ENCODE data around the gene FLNB. TPM values are rescaled to one million over a fixed set of nuclear protein-coding genes. Genes with fewer than 3 reads are reported as not detected.

FLNB gene
- total RNA-seq, 4 donors from 2014 or later, result 60.2 to 138 (median 96.2) TPM

GRCh38 chr3:58011580-58011979 lies 3.4 kb downstream of the FLNB start:
- H3K4me3 ChIP-seq, result peak overlapping the region in 1 of 2 donors; percentile 65
- no peak for ATAC-seq
- no peaks in the 10 kb centered on the region for H3K9me3 ChIP-seq
- no peaks in the 10 kb centered on the region for H3K36me3 ChIP-seq
- peak overlapping the region; percentile 52 to 87 (median 84) for H3K27ac ChIP-seq
- TF ChIP-seq, protein P1, sequence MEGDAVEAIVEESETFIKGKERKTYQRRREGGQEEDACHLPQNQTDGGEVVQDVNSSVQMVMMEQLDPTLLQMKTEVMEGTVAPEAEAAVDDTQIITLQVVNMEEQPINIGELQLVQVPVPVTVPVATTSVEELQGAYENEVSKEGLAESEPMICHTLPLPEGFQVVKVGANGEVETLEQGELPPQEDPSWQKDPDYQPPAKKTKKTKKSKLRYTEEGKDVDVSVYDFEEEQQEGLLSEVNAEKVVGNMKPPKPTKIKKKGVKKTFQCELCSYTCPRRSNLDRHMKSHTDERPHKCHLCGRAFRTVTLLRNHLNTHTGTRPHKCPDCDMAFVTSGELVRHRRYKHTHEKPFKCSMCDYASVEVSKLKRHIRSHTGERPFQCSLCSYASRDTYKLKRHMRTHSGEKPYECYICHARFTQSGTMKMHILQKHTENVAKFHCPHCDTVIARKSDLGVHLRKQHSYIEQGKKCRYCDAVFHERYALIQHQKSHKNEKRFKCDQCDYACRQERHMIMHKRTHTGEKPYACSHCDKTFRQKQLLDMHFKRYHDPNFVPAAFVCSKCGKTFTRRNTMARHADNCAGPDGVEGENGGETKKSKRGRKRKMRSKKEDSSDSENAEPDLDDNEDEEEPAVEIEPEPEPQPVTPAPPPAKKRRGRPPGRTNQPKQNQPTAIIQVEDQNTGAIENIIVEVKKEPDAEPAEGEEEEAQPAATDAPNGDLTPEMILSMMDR (IDR thresholded peaks at IDR 0.05), result no peak
- TF ChIP-seq EP300 (IDR thresholded peaks at IDR 0.05) (no peak), POLR2AphosphoS5 (IDR thresholded peaks at IDR 0.05) (no peak), POLR2A (IDR thresholded peaks at IDR 0.05) (no peak)
- H3K4me1 ChIP-seq, result peaks cover 4 to 83% (median 37%) of the 10 kb centered on the region in 3 donors
- no peaks in the 10 kb centered on the region for H3K27me3 ChIP-seq
- whole genome bisulfite sequencing, 2 donors (ENCODE audit: low coverage in 1 of 2), result 75% methylated on average over 3 of the region's 3 CpGs; no CpG with 5 or more reads in 1 of the 2 donors

DNA sequence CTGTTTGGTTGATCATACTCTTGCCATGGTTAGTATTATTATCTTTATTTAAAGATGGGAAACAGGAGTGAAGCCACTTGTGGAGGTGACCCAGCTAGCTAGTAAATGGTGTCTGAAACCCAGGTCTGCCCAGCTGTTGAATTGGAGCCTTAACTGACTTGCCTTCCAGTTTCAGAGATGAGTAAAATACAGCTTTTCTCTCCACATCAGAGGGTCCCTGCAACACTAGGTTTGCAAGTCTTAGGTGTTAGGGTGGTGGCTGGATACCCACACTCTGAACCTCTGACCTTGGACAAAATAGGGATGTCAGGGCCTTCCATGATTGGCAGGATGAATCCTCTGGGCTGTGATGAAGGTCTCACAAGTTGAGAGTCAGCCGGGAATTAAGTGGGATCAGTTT lies 4.1 kb downstream of the FLNB start:
- H3K27ac ChIP-seq, result peak overlapping the region in 3 of 4 donors; percentile 85 to 87 (median 86)
- TF ChIP-seq, protein P1 (IDR thresholded peaks at IDR 0.05), result no peak
- TF ChIP-seq POLR2A (IDR thresholded peaks at IDR 0.05), result no peak
- no peak for TF ChIP-seq POLR2AphosphoS5 (IDR thresholded peaks at IDR 0.05)
- TF ChIP-seq EP300 (IDR thresholded peaks at IDR 0.05), result no peak
- H3K9me3 ChIP-seq, result no peaks in the 10 kb centered on the region
- H3K4me3 ChIP-seq, result no peak overlapping the region
- no peak for ATAC-seq
- 63 to 80% methylated on average over 1 of the region's 1 CpG for WGBS, 2 donors (ENCODE audit: low coverage in 1 of 2)
- no peaks in the 10 kb centered on the region for H3K36me3 ChIP-seq
- no peaks in the 10 kb centered on the region for H3K27me3 ChIP-seq
- peaks cover 4 to 90% (median 37%) of the 10 kb centered on the region in 3 donors for H3K4me1 ChIP-seq

DNA sequence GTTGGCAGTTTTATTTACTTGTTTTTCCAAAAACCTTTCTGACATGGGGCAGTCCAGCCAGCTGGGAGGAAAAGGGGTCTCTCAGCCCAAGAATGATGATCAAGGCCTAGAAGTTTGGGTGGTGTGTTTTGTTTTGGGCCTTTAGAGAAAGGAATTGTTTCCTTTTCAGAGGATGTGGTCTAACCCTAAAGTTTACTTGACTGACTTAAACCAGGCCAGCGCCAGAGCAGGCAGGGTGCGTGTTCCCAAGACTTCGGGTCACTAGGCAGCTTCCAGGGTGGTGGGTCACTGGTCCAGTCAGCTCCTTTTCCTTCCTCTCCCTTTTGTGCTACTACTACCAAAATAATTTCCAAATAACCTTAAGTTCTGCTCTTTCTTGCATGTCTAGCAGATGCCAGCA lies 4.9 kb downstream of the FLNB start:
- TF ChIP-seq POLR2A (IDR thresholded peaks at IDR 0.05) (no peak), EP300 (IDR thresholded peaks at IDR 0.05) (no peak), POLR2AphosphoS5 (IDR thresholded peaks at IDR 0.05) (no peak)
- TF ChIP-seq, protein P1 (IDR thresholded peaks at IDR 0.05), result no peak
- Histone ChIP-seq H3K36me3 (no peaks in the 10 kb centered on the region), H3K4me3 (no peak overlapping the region), H3K9me3 (no peaks in the 10 kb centered on the region), H3K27me3 (no peaks in the 10 kb centered on the region), H3K4me1 (peaks cover 4 to 93% (median 40%) of the 10 kb centered on the region in 3 donors), H3K27ac (peak overlapping the region; percentile 3 to 87 (median 86))
- no peak for ATAC-seq
- WGBS, 2 donors (ENCODE audit: low coverage in 1 of 2), result 66 to 78% methylated on average over 3 of the region's 3 CpGs

DNA sequence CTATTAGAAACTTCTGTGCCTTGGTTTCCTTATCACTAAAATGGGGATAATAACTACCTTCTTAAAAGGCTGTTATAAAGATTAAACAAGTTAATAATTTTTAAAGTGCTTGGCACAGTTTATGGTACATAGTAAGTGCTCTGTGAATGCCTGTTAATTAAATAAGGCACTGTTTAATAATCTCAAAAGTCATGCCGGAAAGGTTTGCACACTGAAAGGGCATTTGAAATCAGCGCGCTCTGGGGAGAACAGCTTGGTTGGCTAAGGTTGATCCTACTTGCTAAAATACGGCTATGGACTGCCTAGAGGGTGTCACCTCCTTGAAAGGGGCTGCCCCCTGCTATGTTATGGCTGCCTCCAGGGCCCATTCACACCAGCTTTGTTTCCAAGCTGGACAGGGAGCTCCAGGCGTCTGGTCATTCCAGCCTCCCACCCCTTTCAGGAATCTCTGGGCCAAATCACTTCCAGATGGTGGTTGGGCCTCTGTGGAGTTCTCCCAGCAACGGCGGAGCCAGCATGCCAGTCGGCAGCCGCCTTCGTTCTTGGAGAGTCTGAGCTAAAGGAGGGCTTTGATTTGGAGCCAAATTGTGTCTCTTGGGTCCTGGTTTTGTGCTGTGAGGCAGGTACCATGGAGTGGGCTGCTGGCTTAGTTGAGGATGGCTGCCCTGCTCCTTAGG lies 5.9 kb downstream of the FLNB start:
- peak; percentile 83 for ATAC-seq
- 36 to 40% methylated on average over 1 to 4 of the region's 10 CpGs for WGBS, 2 donors (ENCODE audit: low coverage in 1 of 2)
- TF ChIP-seq, protein P1 (IDR thresholded peaks at IDR 0.05), result no peak
- TF ChIP-seq POLR2AphosphoS5 (IDR thresholded peaks at IDR 0.05), result peak; percentile 69
- H3K27ac ChIP-seq, result peak overlapping the region; percentile 4 to 87 (median 86)
- H3K27me3 ChIP-seq, result no peaks in the 10 kb centered on the region
- H3K36me3 ChIP-seq, result no peaks in the 10 kb centered on the region
- H3K9me3 ChIP-seq, result no peaks in the 10 kb centered on the region
- H3K4me1 ChIP-seq, result peaks cover 7 to 98% (median 44%) of the 10 kb centered on the region in 3 donors
- peak overlapping the region in 1 of 2 donors; percentile 12 for H3K4me3 ChIP-seq

DNA sequence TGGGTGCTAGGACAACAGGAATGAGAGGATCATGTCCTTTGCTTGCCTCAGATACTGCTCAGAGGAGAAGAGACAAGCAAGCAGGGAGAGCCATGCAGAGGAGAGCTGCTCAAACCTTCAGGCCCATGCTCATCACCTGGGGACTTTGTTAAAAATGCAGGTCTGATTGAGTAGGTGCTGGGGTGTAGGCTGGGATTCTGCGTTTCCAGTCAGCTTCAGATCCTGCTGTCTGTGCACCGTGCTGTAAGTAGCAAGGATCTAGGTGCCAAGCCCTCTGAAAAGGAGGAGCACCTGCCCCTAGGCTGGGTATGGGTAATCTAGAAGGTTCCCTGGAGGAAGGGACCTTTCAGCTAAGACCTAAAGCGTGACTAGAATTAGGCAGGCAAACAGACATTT lies 7.3 kb downstream of the FLNB start:
- no peak for ATAC-seq
- Histone ChIP-seq H3K9me3 (no peaks in the 10 kb centered on the region), H3K27me3 (no peaks in the 10 kb centered on the region), H3K4me1 (peaks cover 12 to 100% (median 50%) of the 10 kb centered on the region in 3 donors), H3K27ac (peak overlapping the region; percentile 8 to 87 (median 86)), H3K4me3 (no peak overlapping the region), H3K36me3 (no peaks in the 10 kb centered on the region)
- TF ChIP-seq POLR2A (IDR thresholded peaks at IDR 0.05), result no peak
- TF ChIP-seq, protein P1 (IDR thresholded peaks at IDR 0.05), result no peak
- no peak for TF ChIP-seq POLR2AphosphoS5 (IDR thresholded peaks at IDR 0.05)
- TF ChIP-seq EP300 (IDR thresholded peaks at IDR 0.05), result no peak
- WGBS, 2 donors (ENCODE audit: low coverage in 1 of 2), result 66 to 100% methylated on average over 1 to 2 of the region's 3 CpGs
